HG03342 (cell line): ENCODE results near the gene USP50.
A peak's percentile ranks its signal among the peaks of the same experiment; 100 is the strongest.
"Not testable (repeated sequence)": the region's sequence is repeated elsewhere in the genome, so short reads cannot be mapped to it uniquely, and the experiment has no call there.

Experiments
- ATAC-seq: cut with Tn5 transposase; IDR thresholded peaks from one replicate; pipeline ENCODE4 v1.9.1; 2021; ENCODE audit warnings: mild to moderate bottlenecking, moderate library complexity; ENCODE audit not compliant: unreplicated experiment

Gene USP50

DNA sequence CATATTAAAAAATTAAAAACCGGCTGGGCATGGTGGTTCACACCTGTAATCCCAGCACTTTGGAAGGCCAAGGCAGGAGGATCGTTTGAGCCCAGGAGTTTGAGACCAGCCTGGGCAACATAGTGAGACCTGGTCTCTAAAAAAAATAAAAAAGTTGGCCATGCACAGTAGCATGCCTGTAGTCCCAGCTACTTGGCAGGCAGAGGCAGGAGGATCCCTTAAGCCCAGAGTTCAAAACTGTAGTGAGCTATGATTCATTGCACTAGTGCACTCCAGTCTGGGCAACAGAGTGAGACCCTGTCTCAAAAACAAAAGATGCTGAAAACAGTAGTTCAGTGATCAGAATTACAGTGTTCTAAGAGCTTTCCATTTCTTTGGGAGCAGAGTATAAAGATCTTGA is 40.8 kb downstream of the USP50 start:
- ATAC-seq: not testable (repeated sequence)

DNA sequence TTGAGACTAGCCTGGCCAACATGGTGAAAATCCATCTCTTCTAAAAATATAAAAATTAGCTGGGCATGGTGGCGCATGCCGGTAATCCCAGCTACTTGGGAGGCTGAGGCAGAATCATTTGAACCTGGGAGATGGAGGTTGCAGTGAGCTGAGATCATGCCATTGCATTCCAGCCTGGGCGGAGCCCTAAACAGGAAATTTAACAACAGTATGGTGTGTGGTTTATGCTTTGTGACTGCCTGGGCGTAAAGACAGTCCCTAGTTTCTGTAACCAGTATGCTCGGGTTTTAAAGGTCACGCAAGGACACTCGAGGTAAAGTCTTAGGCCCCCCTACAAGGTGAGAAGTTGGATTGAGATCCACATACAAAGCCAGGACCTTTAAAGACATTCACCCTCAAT is 43.3 kb downstream of the USP50 start:
- no peak for ATAC-seq

DNA sequence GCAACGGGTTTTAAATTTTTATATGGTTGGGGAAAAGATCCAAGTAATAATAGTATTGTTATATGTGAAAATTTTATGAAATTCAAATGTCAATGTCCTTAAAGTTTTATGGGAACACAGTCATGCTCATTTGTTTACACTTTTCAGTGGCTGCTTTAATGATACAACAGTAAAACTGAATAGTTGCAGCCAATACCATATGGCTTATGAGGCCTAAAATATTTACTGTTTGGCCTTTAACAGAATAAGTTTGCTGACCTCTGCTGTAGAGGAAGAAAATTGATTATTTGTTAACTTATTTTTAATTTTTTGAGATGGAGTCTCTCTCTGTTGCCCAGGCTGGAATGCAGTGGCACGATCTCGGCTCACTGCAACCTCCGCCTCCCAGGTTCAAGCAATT is 44.7 kb downstream of the USP50 start:
- ATAC-seq: no peak

DNA sequence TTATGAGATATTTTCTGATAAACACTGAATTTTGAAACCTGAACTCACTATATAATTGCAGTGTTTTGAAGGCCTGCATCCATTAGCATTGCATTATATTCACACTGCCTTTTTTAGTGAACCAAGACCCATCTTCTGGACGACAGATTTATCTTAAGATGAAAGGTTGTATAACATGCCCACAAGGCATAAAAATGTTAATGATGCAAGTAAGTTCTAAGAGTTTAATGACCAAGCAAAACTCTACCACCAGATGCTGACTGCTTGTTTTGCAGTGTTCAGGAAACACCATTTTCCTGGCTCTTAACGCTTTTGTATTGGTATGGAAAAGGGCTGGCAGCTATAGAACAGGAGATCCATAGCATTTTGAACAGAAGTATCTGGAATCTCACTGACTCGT is 46.1 kb downstream of the USP50 start:
- ATAC-seq: no peak

DNA sequence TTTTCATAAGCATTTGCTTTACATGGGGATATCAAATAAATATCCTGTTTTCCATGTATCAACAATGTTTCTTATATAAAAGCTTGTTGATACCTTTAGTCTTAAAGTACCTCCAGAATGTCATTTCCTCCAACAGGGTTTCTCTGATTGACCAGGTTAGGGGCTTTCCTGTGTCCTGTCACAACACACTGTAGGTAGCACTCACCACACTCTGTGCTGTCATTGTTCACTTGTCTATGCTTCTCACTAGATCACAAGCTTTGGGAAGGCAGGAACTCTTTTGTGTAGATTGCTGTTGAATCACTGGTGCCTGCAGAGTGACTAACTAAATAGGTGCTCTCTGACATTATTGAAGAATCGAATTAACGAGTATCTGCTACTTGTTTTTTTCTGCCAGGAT is 49.8 kb downstream of the USP50 start:
- ATAC-seq: no peak

DNA sequence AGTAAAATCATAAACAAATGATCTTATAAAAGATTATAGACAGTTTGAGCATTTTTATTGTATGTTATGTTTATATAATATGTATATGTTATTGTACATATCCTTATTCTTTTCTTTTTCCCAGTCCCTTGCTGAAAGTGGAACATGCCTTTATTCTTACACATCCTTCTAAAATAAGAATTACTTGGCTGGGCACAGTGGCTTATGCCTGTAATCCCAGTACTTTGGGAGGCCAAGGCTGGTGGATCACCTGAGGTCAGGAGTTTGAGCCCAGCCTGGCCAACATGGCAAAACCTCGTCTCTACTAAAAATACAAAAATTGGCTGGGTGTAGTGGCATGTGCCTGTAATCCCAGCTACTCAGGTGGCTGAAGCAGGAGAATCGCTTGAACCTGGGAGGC is 51.9 kb downstream of the USP50 start:
- not testable (repeated sequence) for ATAC-seq

DNA sequence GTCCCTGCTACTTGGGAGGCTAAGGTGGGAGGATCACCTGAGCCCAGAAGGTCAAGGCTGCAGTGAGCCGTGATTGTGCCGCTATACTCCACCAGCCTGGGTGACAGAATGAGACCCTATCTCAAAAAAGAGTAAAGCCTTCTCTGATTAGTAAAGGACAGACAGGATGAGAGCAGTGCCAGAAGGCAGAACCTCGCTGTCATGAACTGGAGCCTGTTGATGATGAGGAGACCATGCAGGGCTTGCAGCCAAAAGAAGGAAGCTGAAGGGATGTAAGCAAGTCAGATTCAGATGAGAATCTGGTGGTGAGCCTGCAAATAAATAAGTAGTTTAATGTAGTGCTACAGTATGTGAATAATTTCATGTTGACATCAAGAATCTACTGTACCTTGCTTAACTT is 52.8 kb downstream of the USP50 start:
- ATAC-seq: no peak

DNA sequence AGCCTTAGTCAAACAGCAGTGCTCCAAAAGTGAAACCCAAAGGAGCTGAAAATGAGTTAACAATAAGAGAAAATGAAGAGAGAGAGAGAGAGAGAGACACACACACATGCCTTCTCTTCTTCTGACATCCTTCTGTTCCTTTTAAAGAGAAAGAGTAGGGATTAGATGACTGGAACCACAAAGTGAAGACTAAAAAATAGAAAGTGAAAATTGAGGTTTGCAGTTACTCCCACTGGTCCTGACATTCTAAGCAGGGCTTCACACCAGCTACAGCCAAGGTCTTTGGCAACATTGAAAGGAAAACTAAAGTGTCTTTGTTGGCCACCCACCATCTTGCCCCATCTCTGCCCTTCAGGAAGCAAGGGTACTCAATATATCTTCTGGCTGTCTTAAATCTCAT is 59.2 kb downstream of the USP50 start:
- ATAC-seq: no peak

DNA sequence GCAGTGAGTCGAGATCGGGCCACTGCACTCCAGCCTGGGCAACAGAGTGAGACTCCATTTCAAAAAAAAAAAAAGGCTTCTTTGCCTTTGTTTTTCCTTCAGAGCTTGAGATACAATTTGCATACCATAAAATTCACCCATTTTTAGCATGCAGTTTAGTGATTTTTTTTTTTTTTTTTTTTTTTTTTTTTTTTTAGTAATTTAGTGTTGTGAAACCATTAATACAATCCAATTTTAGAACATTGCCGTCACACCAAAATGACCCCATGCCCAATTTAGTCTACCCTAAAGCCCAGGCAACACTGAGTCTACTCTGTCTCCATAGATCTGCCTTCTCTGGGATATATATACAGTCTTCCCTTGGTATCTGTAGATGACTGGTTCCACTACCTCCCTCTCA is 61.1 kb downstream of the USP50 start:
- no peak for ATAC-seq

DNA sequence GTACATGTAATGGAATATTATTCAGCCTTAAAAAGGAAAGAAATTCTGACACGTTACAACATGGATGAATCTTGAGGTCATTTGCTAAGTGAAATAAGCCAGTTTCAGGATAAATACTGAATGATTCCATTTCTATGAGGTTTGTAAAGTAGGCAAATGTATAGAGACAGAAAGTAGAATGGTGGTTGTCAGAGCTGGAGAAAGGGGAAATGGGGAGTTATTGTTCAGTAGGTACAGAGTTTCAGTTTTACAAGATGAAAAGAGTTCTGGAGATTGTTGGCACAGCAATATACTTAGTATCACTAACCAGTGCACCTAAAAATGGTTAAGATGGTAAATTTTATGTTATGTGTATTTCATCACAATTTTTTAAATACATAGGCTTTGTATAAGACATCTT is 61.7 kb downstream of the USP50 start:
- ATAC-seq: peak; percentile 76

DNA sequence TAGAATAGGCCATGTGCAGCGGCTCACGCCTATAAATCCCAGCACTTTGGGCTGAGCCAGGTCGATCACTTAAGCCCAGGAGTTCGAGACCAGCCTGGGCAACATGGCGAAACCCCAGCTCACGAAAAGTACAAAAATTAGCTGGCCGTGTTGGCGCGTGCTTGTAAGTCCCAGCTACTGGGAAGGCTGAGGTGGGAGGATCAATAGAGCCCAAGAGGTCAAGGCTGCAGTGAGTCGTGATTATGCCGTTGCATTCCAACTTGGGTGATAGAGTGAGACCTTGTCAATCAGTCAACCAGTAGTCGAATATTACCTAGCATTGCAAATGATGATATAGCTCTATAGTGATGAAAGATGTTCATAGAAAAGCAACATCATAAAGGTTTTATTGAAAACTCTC is 70.3 kb downstream of the USP50 start:
- ATAC-seq: no peak

DNA sequence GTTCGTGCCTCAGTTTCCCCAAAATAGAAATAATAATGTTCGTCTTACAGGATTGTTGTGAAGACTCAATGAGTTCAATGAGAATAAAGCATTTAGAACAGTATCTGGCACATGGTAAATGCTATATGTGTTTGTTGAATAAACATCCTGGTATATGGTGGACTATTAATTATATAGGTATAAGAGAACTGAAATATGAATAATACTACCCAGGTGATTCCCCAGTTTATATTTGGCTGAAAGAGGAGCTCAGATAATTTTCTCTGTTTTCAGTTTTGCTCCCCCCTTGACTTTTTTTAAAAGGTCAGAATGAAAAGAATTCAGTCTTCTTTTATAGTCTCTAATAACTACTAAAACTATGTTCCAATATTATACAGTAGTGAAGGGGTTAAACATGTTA is 75.4 kb downstream of the USP50 start:
- no peak for ATAC-seq

DNA sequence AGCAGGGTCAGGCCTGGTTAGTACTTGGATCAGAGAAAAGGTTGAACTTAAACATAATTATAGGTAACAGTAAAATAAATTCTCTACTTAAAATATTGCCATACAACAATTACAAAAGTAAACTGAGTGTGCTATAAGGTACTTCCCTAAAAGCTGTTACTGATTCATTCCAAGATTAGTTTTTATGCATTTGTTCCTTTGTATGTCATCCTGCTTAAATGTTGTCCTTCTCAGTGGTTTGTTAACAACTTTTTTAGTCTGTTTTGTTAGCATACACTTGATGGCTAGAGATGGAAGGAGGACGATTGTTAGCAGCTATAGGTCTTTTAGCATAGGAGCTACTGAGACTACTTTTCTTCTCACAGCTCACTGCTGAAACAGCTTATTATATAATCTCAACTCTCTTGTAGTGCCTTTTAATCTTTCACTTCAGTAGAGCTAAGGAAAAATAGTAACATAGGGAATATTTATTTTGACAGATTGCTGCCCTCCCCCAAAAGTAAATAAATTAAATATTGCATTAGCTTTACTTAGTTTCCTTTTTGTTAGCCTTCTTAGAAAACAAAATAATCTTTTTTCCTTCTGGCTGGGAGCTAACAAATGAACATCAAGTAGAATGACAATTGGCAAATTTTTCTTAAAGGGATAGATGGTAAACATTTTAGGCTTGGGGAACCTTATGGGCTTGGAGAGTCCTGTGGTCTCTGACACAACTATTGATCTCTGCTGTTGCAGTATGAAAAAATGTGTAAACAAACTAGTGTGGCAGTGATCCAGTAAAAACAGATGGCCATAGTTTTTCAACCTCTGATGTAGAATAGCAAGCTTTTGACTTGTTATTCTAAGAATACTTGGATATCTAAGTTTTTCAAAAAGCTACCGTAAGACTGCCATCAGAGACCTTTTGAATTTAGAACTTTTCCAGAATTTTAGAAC is 82.8 kb downstream of the USP50 start:
- ATAC-seq: no peak

DNA sequence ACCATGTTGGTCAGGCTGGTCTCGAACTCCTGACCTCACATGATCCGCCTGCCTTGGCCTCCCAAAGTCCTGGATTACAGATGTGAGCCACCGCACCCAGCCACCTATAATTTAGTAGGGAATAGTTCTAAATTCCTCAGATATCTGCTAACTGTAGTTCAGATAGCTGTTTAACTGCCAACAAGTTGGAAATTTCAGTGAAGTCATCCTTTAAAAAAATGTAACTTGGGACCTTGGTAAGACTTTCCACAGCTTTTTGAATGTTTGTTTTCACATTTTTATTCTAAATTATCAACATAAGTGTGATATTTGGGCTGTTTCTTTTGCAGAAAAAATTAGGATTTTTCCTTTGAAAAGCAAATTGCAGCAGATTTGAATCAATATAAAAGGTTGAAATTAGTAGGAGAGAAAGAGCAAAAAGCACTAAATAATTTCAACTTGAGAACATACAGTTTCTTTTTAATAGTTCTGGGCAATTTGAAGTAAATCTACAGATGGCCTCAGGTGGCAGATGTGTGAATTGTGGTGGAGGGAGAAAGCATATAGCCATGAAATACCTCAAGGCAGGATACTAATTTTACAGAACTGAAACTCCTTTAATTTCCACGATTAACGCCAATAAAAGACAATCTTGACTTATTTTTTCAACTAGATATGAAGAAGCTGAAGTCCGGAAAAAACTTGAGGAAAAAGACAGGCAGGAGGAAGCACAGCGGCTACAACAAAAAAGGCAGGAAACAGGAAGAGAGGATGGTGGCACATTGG is 87.9 kb downstream of the USP50 start:
- no peak for ATAC-seq

DNA sequence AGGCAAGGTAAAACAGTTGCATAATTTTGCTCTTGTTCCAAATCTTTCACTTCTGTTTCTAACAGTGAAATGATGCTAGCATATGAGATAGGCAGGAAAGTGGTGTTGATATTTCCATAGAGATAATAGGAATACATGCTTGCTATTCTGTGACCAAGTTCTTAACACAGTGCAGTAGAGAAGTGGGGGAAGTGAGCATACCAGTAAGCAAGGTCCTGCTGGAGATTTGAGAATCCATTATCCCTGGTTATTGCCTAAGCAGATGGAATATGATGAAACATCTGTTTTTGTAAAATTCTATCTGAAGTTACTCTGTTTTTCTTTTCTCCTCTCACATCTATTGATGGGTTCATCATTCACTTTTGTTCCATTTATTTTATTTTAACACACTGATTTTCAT is 93.5 kb downstream of the USP50 start:
- no peak for ATAC-seq
